Keratinocyte (primary cell): ENCODE results near the gene TMEM233.

ENCODE experiments used
- CTCF ChIP-seq, 3 experiments: IDR thresholded peaks in 1 of 3; conservative IDR thresholded peaks in 1 of 3; optimal IDR thresholded peaks in 1 of 3; 2 replicates in 2 of 3; 3 replicates in 1 of 3; pipeline versions ENCODE3 to v1.5.1; 2011; ENCODE audit warnings: low read length in 3 of 3, mild to moderate bottlenecking in 3 of 3, moderate library complexity in 2 of 3, control low read depth in 1 of 3, inconsistent platforms in 1 of 3; ENCODE audit not compliant: insufficient read depth in 2 of 3; ENCODE audit errors: extremely low read depth in 1 of 3
- EZH2 ChIP-seq: IDR thresholded peaks from one replicate; pipeline ENCODE4 v1.6.1; 2012; ENCODE audit warnings: inconsistent platforms, mild to moderate bottlenecking, low read length, moderate library complexity

DNA sequence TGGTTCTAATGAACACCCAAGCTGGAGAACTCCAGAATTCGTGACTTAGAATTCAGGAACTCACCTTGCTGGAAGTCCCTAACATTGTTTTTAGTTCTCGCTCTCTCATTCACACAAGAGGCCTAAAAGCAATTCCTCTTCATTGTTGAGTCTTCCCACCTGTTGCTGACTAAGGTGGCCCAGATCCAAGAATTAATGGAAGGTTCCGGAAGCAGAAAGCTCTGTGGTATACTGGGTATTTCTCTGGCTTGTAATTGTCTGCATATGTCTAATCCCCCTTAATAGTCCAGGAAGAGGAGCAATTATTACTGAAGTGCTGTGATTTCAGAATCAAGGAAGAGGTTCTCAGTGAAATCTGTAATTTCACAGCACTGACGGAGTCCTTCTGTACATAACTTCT, 31.4 kb downstream of the TMEM233 start:
- TF ChIP-seq CTCF (optimal IDR thresholded peaks at IDR 0.05 in 1 of 3, IDR thresholded peaks at IDR 0.05 in 1 of 3, conservative IDR thresholded peaks at IDR 0.05 in 1 of 3; ENCODE audit: extremely low read depth in 1 of 3, insufficient read depth in 2 of 3, low read length in 3 of 3) (no peak), EZH2 (no peak)
